Right hindlimb (tissue), 1 donor: ENCODE measurements around the gene MOB1B.

Source experiments
- DNase-seq: peaks from one replicate; pipeline ENCODE4 v3.0.0-alpha.2; 2018

The MOB1B gene

GRCh38 chr4:70915036-70915815, 13.1 kb downstream of the MOB1B start:
- DNase-seq, result no peak

GRCh38 chr4:70915874-70916559, 13.8 kb downstream of the MOB1B start:
- DNase-seq, result no peak

GRCh38 chr4:70920592-70920991, 18.4 kb downstream of the MOB1B start:
- no peak for DNase-seq

GRCh38 chr4:70925418-70925817, 23.2 kb downstream of the MOB1B start:
- DNase-seq, result no peak

GRCh38 chr4:70925899-70926635, 23.9 kb downstream of the MOB1B start:
- no peak for DNase-seq

- DNase-seq, result no peak
Observed at GRCh38 chr4:70927502-70928137, 25.5 kb downstream of the MOB1B start.

GRCh38 chr4:70930530-70931256, 28.5 kb downstream of the MOB1B start:
- DNase-seq, result no peak

GRCh38 chr4:70931347-70931746, 29.2 kb downstream of the MOB1B start:
- DNase-seq, result no peak

- no peak for DNase-seq
Observed at GRCh38 chr4:70932984-70933383, 30.8 kb downstream of the MOB1B start.

- DNase-seq, result no peak
Observed at GRCh38 chr4:70935038-70935695, 33.0 kb downstream of the MOB1B start.

- DNase-seq, result no peak
Observed at GRCh38 chr4:70936200-70936787, 34.1 kb downstream of the MOB1B start.

GRCh38 chr4:70938086-70938485, 35.9 kb downstream of the MOB1B start:
- DNase-seq, result no peak

- DNase-seq, result no peak
Observed at GRCh38 chr4:70940134-70940533, 38.0 kb downstream of the MOB1B start.

GRCh38 chr4:70943114-70943513, 40.9 kb downstream of the MOB1B start:
- no peak for DNase-seq

- no peak for DNase-seq
Observed at GRCh38 chr4:70945046-70945445, 42.9 kb downstream of the MOB1B start.

- no peak for DNase-seq
Observed at GRCh38 chr4:70945452-70946055, 43.4 kb downstream of the MOB1B start.

GRCh38 chr4:70946939-70947338, 44.8 kb downstream of the MOB1B start:
- no peak for DNase-seq

GRCh38 chr4:70948665-70949260, 46.6 kb downstream of the MOB1B start:
- no peak for DNase-seq

- DNase-seq, result no peak
Observed at GRCh38 chr4:70954032-70954431, 51.9 kb downstream of the MOB1B start.

GRCh38 chr4:70956549-70957210, 54.5 kb downstream of the MOB1B start:
- DNase-seq, result no peak
